Measurements from ENCODE around the gene FLNB. TPM values are rescaled to one million over a fixed set of nuclear protein-coding genes. Genes with fewer than 3 reads are reported as not detected.
"Not testable (repeated sequence)": the region's sequence is repeated elsewhere in the genome, so short reads cannot be mapped to it uniquely, and the experiment has no call there.

FLNB gene
- total RNA-seq, 2 experiments from 2014 or later: 23.1 to 26.0 TPM

- no peak for DNase-seq
- intact Hi-C loops (cut with micrococcal nuclease): no loop called here
- no peaks in the 10 kb centered on the region for H3K27me3 Mint-ChIP-seq
- peaks cover 37% of the 10 kb centered on the region for H3K4me1 Mint-ChIP-seq (ENCODE audit: low read depth)
- H3K36me3 Mint-ChIP-seq: no peaks in the 10 kb centered on the region
- H3K27ac Mint-ChIP-seq: no peak overlapping the region
- ChIA-PET CTCF (interaction anchor here (0.6 kb wide), 1 partner anchor 33 kb away, joined by 3 read pairs; no protein-coding TSS in a partner anchor), POLR2A (no interaction called here)
- no peaks in the 10 kb centered on the region for H3K9me3 Mint-ChIP-seq
- H3K4me3 Mint-ChIP-seq: no peak overlapping the region
Measured at GRCh38 chr3:58041182-58041825, 33.1 kb downstream of the FLNB start.

GRCh38 chr3:58041826-58042324, 33.7 kb downstream of the FLNB start:
- intact Hi-C loops (cut with micrococcal nuclease): no loop called here
- Mint-ChIP-seq H3K4me3 (no peak overlapping the region), H3K4me1 (ENCODE audit: low read depth) (peaks cover 31% of the 10 kb centered on the region), H3K36me3 (no peaks in the 10 kb centered on the region), H3K27ac (no peak overlapping the region), H3K9me3 (no peaks in the 10 kb centered on the region), H3K27me3 (no peaks in the 10 kb centered on the region)
- ChIA-PET POLR2A (no interaction called here), CTCF (interaction anchor here (1.1 kb wide), 1 partner anchor 136 kb away, joined by 4 read pairs; no protein-coding TSS in a partner anchor)
- no peak for DNase-seq

GRCh38 chr3:58042947-58043707, 34.9 kb downstream of the FLNB start:
- no peak overlapping the region for H3K4me3 Mint-ChIP-seq
- CTCF ChIA-PET: interaction anchor here (1.1 kb wide), 1 partner anchor 135 kb away, joined by 4 read pairs; no protein-coding TSS in a partner anchor

GRCh38 chr3:58043933-58044332, 35.7 kb downstream of the FLNB start:
- peaks cover 21% of the 10 kb centered on the region for H3K4me1 Mint-ChIP-seq (ENCODE audit: low read depth)
- no peak overlapping the region for H3K27ac Mint-ChIP-seq
- intact Hi-C loops (cut with micrococcal nuclease): no loop called here
- ChIA-PET POLR2A (interaction anchor here (0.7 kb wide), 1 partner anchor 9 kb away, joined by 3 read pairs; no protein-coding TSS in a partner anchor), CTCF (no interaction called here)
- H3K36me3 Mint-ChIP-seq: no peaks in the 10 kb centered on the region
- no peaks in the 10 kb centered on the region for H3K9me3 Mint-ChIP-seq
- no peaks in the 10 kb centered on the region for H3K27me3 Mint-ChIP-seq
- H3K4me3 Mint-ChIP-seq: no peak overlapping the region
- DNase-seq: no peak

More at GRCh38 chr3:58042947-58043707, 34.9 kb downstream of the FLNB start:
- POLR2A ChIA-PET: no interaction called here
- Mint-ChIP-seq H3K36me3 (no peaks in the 10 kb centered on the region), H3K4me1 (ENCODE audit: low read depth) (peaks cover 23% of the 10 kb centered on the region), H3K27ac (no peak overlapping the region), H3K9me3 (no peaks in the 10 kb centered on the region), H3K27me3 (no peaks in the 10 kb centered on the region)
- intact Hi-C loops (cut with micrococcal nuclease): no loop called here
- no peak for DNase-seq

GRCh38 chr3:58044691-58045483, 36.7 kb downstream of the FLNB start:
- intact Hi-C loops (cut with micrococcal nuclease): no loop called here

GRCh38 chr3:58047826-58048225, 39.6 kb downstream of the FLNB start:
- no peaks in the 10 kb centered on the region for H3K27me3 Mint-ChIP-seq
- ChIA-PET CTCF (no interaction called here), POLR2A (interaction anchor here (0.6 kb wide), 1 partner anchor 130 kb away, joined by 3 read pairs; no protein-coding TSS in a partner anchor)
- no peak overlapping the region for H3K27ac Mint-ChIP-seq
- H3K4me3 Mint-ChIP-seq: no peak overlapping the region
- H3K36me3 Mint-ChIP-seq: no peaks in the 10 kb centered on the region
- peaks cover 16% of the 10 kb centered on the region for H3K4me1 Mint-ChIP-seq (ENCODE audit: low read depth)
- intact Hi-C loops (cut with micrococcal nuclease): no loop called here
- DNase-seq: no peak
- no peaks in the 10 kb centered on the region for H3K9me3 Mint-ChIP-seq

More at GRCh38 chr3:58044691-58045483, 36.7 kb downstream of the FLNB start:
- CTCF ChIA-PET: no interaction called here
- POLR2A ChIA-PET: interaction anchor here (0.7 kb wide), 1 partner anchor 10 kb away, joined by 3 read pairs; no protein-coding TSS in a partner anchor
- Mint-ChIP-seq H3K27me3 (no peaks in the 10 kb centered on the region), H3K4me3 (no peak overlapping the region), H3K27ac (no peak overlapping the region), H3K36me3 (no peaks in the 10 kb centered on the region), H3K9me3 (no peaks in the 10 kb centered on the region), H3K4me1 (ENCODE audit: low read depth) (peaks cover 21% of the 10 kb centered on the region)
- no peak for DNase-seq

- no peak for DNase-seq
- intact Hi-C loops (cut with micrococcal nuclease): no loop called here
- Mint-ChIP-seq H3K36me3 (no peaks in the 10 kb centered on the region), H3K4me3 (no peak overlapping the region), H3K4me1 (ENCODE audit: low read depth) (peaks cover 17% of the 10 kb centered on the region), H3K27ac (no peak overlapping the region), H3K27me3 (no peaks in the 10 kb centered on the region), H3K9me3 (no peaks in the 10 kb centered on the region)
- CTCF ChIA-PET: no interaction called here
- POLR2A ChIA-PET: no interaction called here
Measured at GRCh38 chr3:58048301-58048700, 40.1 kb downstream of the FLNB start.

GRCh38 chr3:58049143-58049785, 41.0 kb downstream of the FLNB start:
- Mint-ChIP-seq H3K4me3 (no peak overlapping the region), H3K9me3 (no peaks in the 10 kb centered on the region), H3K27me3 (no peaks in the 10 kb centered on the region), H3K27ac (no peak overlapping the region), H3K4me1 (ENCODE audit: low read depth) (peaks cover 19% of the 10 kb centered on the region), H3K36me3 (no peaks in the 10 kb centered on the region)
- DNase-seq: no peak
- intact Hi-C loops (cut with micrococcal nuclease): no loop called here
- CTCF ChIA-PET: interaction anchor here (1.0 kb wide), 1 partner anchor 168 kb away, joined by 3 read pairs; no protein-coding TSS in a partner anchor
- POLR2A ChIA-PET: no interaction called here

GRCh38 chr3:58051196-58051595, 43.0 kb downstream of the FLNB start:
- Mint-ChIP-seq H3K9me3 (no peaks in the 10 kb centered on the region), H3K4me3 (no peak overlapping the region), H3K36me3 (no peaks in the 10 kb centered on the region), H3K27me3 (no peaks in the 10 kb centered on the region), H3K4me1 (ENCODE audit: low read depth) (peaks cover 13% of the 10 kb centered on the region), H3K27ac (no peak overlapping the region)
- POLR2A ChIA-PET: no interaction called here
- no peak for DNase-seq
- CTCF ChIA-PET: interaction anchor here (1.5 kb wide), 1 partner anchor 43 kb away, joined by 3 read pairs; the partner anchor contains the start of gene FLNB
- intact Hi-C loops (cut with micrococcal nuclease): no loop called here

- intact Hi-C loops (cut with micrococcal nuclease): loop anchor here (1.0 kb wide), 2 partner anchors 16 to 29 kb away; no protein-coding TSS in a partner anchor
- H3K27ac Mint-ChIP-seq, H3K27me3 Mint-ChIP-seq, H3K36me3 Mint-ChIP-seq, DNase-seq, H3K4me3 Mint-ChIP-seq, H3K9me3 Mint-ChIP-seq: not testable (repeated sequence)
- ChIA-PET POLR2A (interaction anchor here (1.0 kb wide), 2 partner anchors 12 to 17 kb away, joined by 3 read pairs; no protein-coding TSS in a partner anchor), CTCF (interaction anchor here (1.2 to 1.5 kb wide), 2 partner anchors 44 kb away, joined by 3 to 6 read pairs; partner anchors contain the start of gene FLNB)
- H3K4me1 Mint-ChIP-seq (ENCODE audit: low read depth): peaks cover 13% of the 10 kb centered on the region
Measured at GRCh38 chr3:58051658-58052261, 43.5 kb downstream of the FLNB start.

Data from activated CD4-positive, alpha-beta memory T cell treated with anti-CD3 and anti-CD28 coated beads for 36 hours (primary cell).